Mesendoderm (in vitro differentiated cells): ENCODE measurements around the gene UTS2R.
"Not testable (repeated sequence)": the region's sequence is repeated elsewhere in the genome, so short reads cannot be mapped to it uniquely, and the experiment has no call there.

Experiments
- DNase-seq: peaks from one replicate; pipeline ENCODE4 v3.0.0; 2013
- H2AK5ac ChIP-seq: 2 replicates; pipeline ENCODE4 v1.6.1; 2013; ENCODE audit warnings: low read length, inconsistent platforms
- H2BK120ac ChIP-seq: 2 replicates; pipeline ENCODE4 v1.6.1; 2013; ENCODE audit warnings: low read depth, mild to moderate bottlenecking, low read length, moderate library complexity, mixed read lengths
- H2BK15ac ChIP-seq: replicated peaks from 2 replicates; pipeline ENCODE4 v1.6.1; 2013; ENCODE audit warnings: low read depth, mild to moderate bottlenecking, moderate library complexity
- H2BK5ac ChIP-seq: 2 replicates; pipeline ENCODE4 v1.6.1; 2013; ENCODE audit warnings: low read length, inconsistent platforms
- H3K18ac ChIP-seq: 2 replicates; pipeline ENCODE4 v1.6.1; 2013; ENCODE audit warnings: mild to moderate bottlenecking, low read length, mixed read lengths
- H3K23ac ChIP-seq: one replicate; pipeline ENCODE4 v1.6.1; 2013; ENCODE audit warnings: low read length
- H3K27ac ChIP-seq: 2 replicates; pipeline ENCODE4 v1.5.1; 2013; ENCODE audit warnings: low read depth, mild to moderate bottlenecking, inconsistent platforms, low read length, moderate library complexity
- H3K27me3 ChIP-seq: 2 replicates; pipeline ENCODE4 v1.6.1; 2013; ENCODE audit warnings: low read length, control low read depth, mild to moderate bottlenecking, inconsistent platforms; ENCODE audit not compliant: insufficient read depth, poor library complexity
- H3K36me3 ChIP-seq: 2 replicates; pipeline ENCODE4 v1.6.1; 2013; ENCODE audit warnings: low read length, inconsistent platforms; ENCODE audit not compliant: control insufficient read depth, insufficient read depth
- H3K4ac ChIP-seq: one replicate; pipeline ENCODE4 v1.6.1; 2013; ENCODE audit warnings: low read depth, mild to moderate bottlenecking, low read length, moderate library complexity
- H3K4me1 ChIP-seq: 2 replicates; pipeline ENCODE4 v1.6.1; 2013; ENCODE audit warnings: low read depth, low read length, inconsistent platforms; ENCODE audit not compliant: control insufficient read depth
- H3K4me2 ChIP-seq: 2 replicates; pipeline ENCODE4 v1.6.1; 2013; ENCODE audit warnings: low read length
- H3K4me3 ChIP-seq: 2 replicates; pipeline ENCODE4 v1.5.1; 2013; ENCODE audit warnings: mild to moderate bottlenecking, low read length
- H3K56ac ChIP-seq: one replicate; pipeline ENCODE4 v1.6.1; 2013; ENCODE audit warnings: low read length
- H3K79me1 ChIP-seq: 2 replicates; pipeline ENCODE4 v1.6.1; 2013; ENCODE audit warnings: low read length, inconsistent platforms
- H3K79me2 ChIP-seq: 2 replicates; pipeline ENCODE4 v1.6.1; 2013; ENCODE audit warnings: mild to moderate bottlenecking, low read length; ENCODE audit not compliant: control insufficient read depth, insufficient read depth
- H3K9ac ChIP-seq: 2 replicates; pipeline ENCODE4 v1.6.1; 2013; ENCODE audit warnings: low read length, inconsistent platforms
- H4K5ac ChIP-seq: one replicate; pipeline ENCODE4 v1.6.1; 2013; ENCODE audit warnings: low read length
- H4K8ac ChIP-seq: one replicate; pipeline ENCODE4 v1.6.1; 2013; ENCODE audit warnings: low read depth, mild to moderate bottlenecking, control low read depth, low read length, moderate library complexity
- WGBS: extraction: QIAGEN DNeasy Blood & Tissue Kit; methylation state at CpG from one replicate; pipeline ENCODE4 v1.1.7; 2013; ENCODE audit warnings: low lambda C conversion rate, missing lambda C conversion rate; ENCODE audit not compliant: insufficient coverage; ENCODE audit errors: extremely low coverage; 5-methylcytosine and 5-hydroxymethylcytosine counted together

Gene UTS2R

GRCh38 chr17:82343560-82343959 lies 28.0 kb upstream of the UTS2R start:
- no peak overlapping the region for H3K56ac ChIP-seq
- WGBS, result no CpG with 5 or more reads among the region's 5 CpGs
- H4K8ac ChIP-seq, result no peak overlapping the region
- H4K5ac ChIP-seq, result no peak overlapping the region
- H3K27ac ChIP-seq, result no peak overlapping the region
- no peaks in the 10 kb centered on the region for H3K27me3 ChIP-seq
- H3K79me2 ChIP-seq, result no peaks in the 10 kb centered on the region
- no peak overlapping the region for H3K23ac ChIP-seq
- H2BK120ac ChIP-seq, result no peak overlapping the region
- H3K4me1 ChIP-seq, result no peaks in the 10 kb centered on the region
- no peaks in the 10 kb centered on the region for H3K36me3 ChIP-seq
- H3K18ac ChIP-seq, result no peak overlapping the region
- H3K4me3 ChIP-seq, result no peak overlapping the region
- no peak overlapping the region for H2BK5ac ChIP-seq
- no peak overlapping the region for H3K4ac ChIP-seq
- peak; percentile 44 for DNase-seq
- H3K79me1 ChIP-seq, result no peaks in the 10 kb centered on the region
- H3K4me2 ChIP-seq, result no peak overlapping the region
- no peak overlapping the region for H3K9ac ChIP-seq
- no peak overlapping the region for H2BK15ac ChIP-seq
- H2AK5ac ChIP-seq, result no peak overlapping the region

GRCh38 chr17:82344175-82344907 lies 27.2 kb upstream of the UTS2R start:
- Histone ChIP-seq H3K27me3 (no peaks in the 10 kb centered on the region), H3K27ac (no peak overlapping the region), H3K18ac (no peak overlapping the region), H4K8ac (no peak overlapping the region), H3K4me2 (no peak overlapping the region), H3K56ac (no peak overlapping the region), H3K4me3 (no peak overlapping the region), H2AK5ac (no peak overlapping the region), H2BK15ac (no peak overlapping the region), H3K23ac (no peak overlapping the region), H4K5ac (no peak overlapping the region), H3K36me3 (no peaks in the 10 kb centered on the region), H3K4me1 (no peaks in the 10 kb centered on the region), H2BK120ac (no peak overlapping the region), H3K79me1 (no peaks in the 10 kb centered on the region), H3K79me2 (no peaks in the 10 kb centered on the region), H3K9ac (no peak overlapping the region), H2BK5ac (no peak overlapping the region), H3K4ac (no peak overlapping the region)
- DNase-seq, result no peak
- no CpG with 5 or more reads among the region's 24 CpGs for whole genome bisulfite sequencing

GRCh38 chr17:82345151-82345976 lies 26.2 kb upstream of the UTS2R start:
- Histone ChIP-seq H3K9ac (no peak overlapping the region), H2BK5ac (no peak overlapping the region), H3K36me3 (no peaks in the 10 kb centered on the region), H3K79me1 (no peaks in the 10 kb centered on the region), H3K56ac (no peak overlapping the region), H2BK15ac (no peak overlapping the region), H3K79me2 (no peaks in the 10 kb centered on the region), H3K4ac (no peak overlapping the region), H2AK5ac (no peak overlapping the region), H3K4me1 (no peaks in the 10 kb centered on the region), H2BK120ac (no peak overlapping the region), H3K18ac (no peak overlapping the region), H3K4me3 (no peak overlapping the region), H4K8ac (no peak overlapping the region), H3K27ac (no peak overlapping the region), H3K4me2 (no peak overlapping the region), H3K27me3 (no peaks in the 10 kb centered on the region), H4K5ac (no peak overlapping the region), H3K23ac (no peak overlapping the region)
- WGBS, result no CpG with 5 or more reads among the region's 42 CpGs
- DNase-seq, result no peak

DNA sequence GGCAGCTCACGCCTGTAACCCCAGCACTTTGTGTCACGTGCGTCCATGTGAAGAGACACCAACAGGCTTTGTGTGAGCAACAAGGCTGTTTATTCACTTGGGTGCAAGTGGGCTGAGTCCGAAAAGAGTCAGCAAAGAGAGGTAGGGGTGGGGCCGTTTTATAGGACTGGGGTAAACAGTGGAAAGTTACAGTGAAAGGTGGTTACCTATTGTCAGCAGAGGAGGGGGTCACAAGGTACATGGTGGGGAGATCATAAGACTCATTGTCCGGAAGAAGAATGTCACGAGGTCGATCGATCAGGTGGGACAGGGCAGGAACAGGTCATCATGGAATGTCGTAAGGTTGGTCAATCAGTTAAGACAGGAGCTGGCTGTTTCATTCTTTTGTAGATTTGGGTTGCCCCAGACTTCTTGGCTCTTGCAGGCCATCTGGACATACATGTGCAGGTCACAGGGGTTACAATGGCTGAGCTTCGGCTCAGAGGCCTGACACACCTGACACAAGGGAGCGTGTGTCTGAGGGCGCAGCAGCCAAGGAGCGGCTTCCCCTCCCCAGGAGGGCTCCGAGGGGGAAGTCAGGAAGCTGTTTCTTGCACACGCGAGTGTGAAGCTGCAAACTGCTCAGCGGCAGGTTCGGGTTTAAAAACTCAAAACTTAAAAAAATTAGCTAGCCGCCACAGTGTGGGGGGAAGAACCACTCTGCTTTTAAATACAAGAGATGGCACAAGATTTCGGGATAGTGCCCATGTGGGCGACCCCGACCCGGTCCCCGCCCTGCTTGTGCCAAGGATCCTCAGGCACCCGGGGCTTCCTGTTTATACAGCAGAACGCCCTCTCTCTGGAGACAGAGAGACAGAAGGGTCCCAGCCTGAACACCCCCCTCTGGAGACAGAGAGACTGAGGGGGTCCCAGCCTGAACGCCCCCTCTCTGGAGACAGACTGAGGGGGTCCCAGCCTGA lies 24.9 kb upstream of the UTS2R start:
- Histone ChIP-seq H4K5ac (no peak overlapping the region), H3K79me2 (no peaks in the 10 kb centered on the region), H3K4me3 (no peak overlapping the region), H3K4me2 (no peak overlapping the region), H3K56ac (no peak overlapping the region), H2BK15ac (no peak overlapping the region), H2BK5ac (no peak overlapping the region), H3K27me3 (no peaks in the 10 kb centered on the region), H4K8ac (no peak overlapping the region), H3K36me3 (no peaks in the 10 kb centered on the region), H3K18ac (no peak overlapping the region), H3K4me1 (no peaks in the 10 kb centered on the region), H3K9ac (no peak overlapping the region), H3K23ac (no peak overlapping the region), H2BK120ac (no peak overlapping the region), H3K27ac (no peak overlapping the region), H3K79me1 (no peaks in the 10 kb centered on the region), H3K4ac (no peak overlapping the region), H2AK5ac (no peak overlapping the region)
- no CpG with 5 or more reads among the region's 28 CpGs for WGBS
- no peak for DNase-seq

- H3K23ac ChIP-seq, H4K8ac ChIP-seq, H3K79me1 ChIP-seq, H3K79me2 ChIP-seq, H3K27ac ChIP-seq, H3K9ac ChIP-seq, H4K5ac ChIP-seq, H3K4me1 ChIP-seq, H2BK120ac ChIP-seq, H3K18ac ChIP-seq, H3K4ac ChIP-seq, H3K27me3 ChIP-seq, H2AK5ac ChIP-seq, H3K36me3 ChIP-seq, H3K4me2 ChIP-seq, H3K56ac ChIP-seq, DNase-seq, H3K4me3 ChIP-seq, H2BK15ac ChIP-seq, H2BK5ac ChIP-seq: not testable (repeated sequence)
- WGBS, result no CpG with 5 or more reads among the region's 11 CpGs
Measured at GRCh38 chr17:82347994-82348393, 23.6 kb upstream of the UTS2R start.
